Esophagus squamous epithelium (tissue), 5 donors: Measurements from ENCODE around the gene TRIM33. TPM values are rescaled to one million over a fixed set of nuclear protein-coding genes. Genes with fewer than 3 reads are reported as not detected.
"Not testable (repeated sequence)": the region's sequence is repeated elsewhere in the genome, so short reads cannot be mapped to it uniquely, and the experiment has no call there.

Experiments
- DNase-seq: peaks from one replicate; lab custom pipeline; 2025; lab: John Stamatoyannopoulos, UW
- H3K27ac ChIP-seq, 4 donors: fragments of 200-600 bp; sonication (generic); one replicate each; pipeline ENCODE4 v1.5.1; 2016 to 2019; ENCODE audit warnings: mild to moderate bottlenecking in 1 of 4
- H3K27me3 ChIP-seq, 4 donors: fragments of 200-600 bp; sonication (generic); 1 replicate in 3 of 4; 2 replicates in 1 of 4; pipeline versions ENCODE4 v1.5.1 to v1.6.0; 2017 to 2021; ENCODE audit warnings: antibody characterized with exemption in 1 of 4
- H3K36me3 ChIP-seq, 3 donors: fragments of 200-600 bp; sonication (generic); one replicate each; pipeline ENCODE4 v1.5.1; 2016 to 2019
- H3K4me1 ChIP-seq, 3 donors: fragments of 200-600 bp; sonication (generic); one replicate each; pipeline ENCODE4 v1.5.1; 2017 to 2019
- H3K4me3 ChIP-seq, 4 donors: fragments of 200-600 bp; sonication (generic); 1 replicate in 3 of 4; 2 replicates in 1 of 4; pipeline ENCODE4 v1.5.1; 2016 to 2019; ENCODE audit warnings: mild to moderate bottlenecking in 2 of 4, moderate library complexity in 1 of 4
- H3K9me3 ChIP-seq, 3 donors: fragments of 200-600 bp; sonication (generic); one replicate each; pipeline ENCODE4 v1.5.1; 2016 to 2019
- CTCF ChIP-seq, 6 experiments: fragments of 450-650 bp in 4 of 6; fragments of 200-600 bp in 2 of 6; sonication (generic) in 2 of 6; IDR thresholded peaks; one replicate each; pipeline ENCODE4 v1.5.1; 2016 to 2019; ENCODE audit warnings: antibody characterized with exemption in 6 of 6, mild to moderate bottlenecking in 4 of 6, moderate library complexity in 4 of 6
- POLR2A ChIP-seq, 4 donors: fragments of 450-650 bp; IDR thresholded peaks; one replicate each; pipeline ENCODE4 v1.6.1; 2017; ENCODE audit warnings: antibody characterized with exemption in 4 of 4, mild to moderate bottlenecking in 4 of 4, moderate library complexity in 3 of 4
- WGBS, 2 donors: methylation state at CpG; one replicate each; pipeline ENCODE4 v1.1.5; 2018; 5-methylcytosine and 5-hydroxymethylcytosine counted together
- intact Hi-C: fragments of 100-400 bp; cut with DNase I; formaldehyde crosslinking; loops from one replicate; pipeline ENCODE4 v1.15.0; 2022
- total RNA-seq, 4 donors: library from RNA; depleted of rRNA; stranded (reverse); fragments of >200 nt; gene quantifications; one replicate each; pipeline ENCODE4 v1.1.0, GENCODE V29; 2016
- donor health status: DM: yes; HTN: yes; CAD: no.

The TRIM33 gene
- total RNA-seq, 4 donors from 2014 or later = 19.1 to 38.7 (median 25.4) TPM

- peaks cover 0 to 60% (median 2%) of the 10 kb centered on the region in 3 donors for H3K36me3 ChIP-seq
- H3K27ac ChIP-seq = no peak overlapping the region
- no peaks in the 10 kb centered on the region for H3K4me1 ChIP-seq
- TF ChIP-seq CTCF (IDR thresholded peaks at IDR 0.05) = no peak
- TF ChIP-seq POLR2A (IDR thresholded peaks at IDR 0.05) = no peak
- intact Hi-C loops = no loop called here
- no peak overlapping the region for H3K4me3 ChIP-seq
- H3K9me3 ChIP-seq = no peaks in the 10 kb centered on the region
- DNase-seq = no peak
- no peaks in the 10 kb centered on the region for H3K27me3 ChIP-seq
- 64 to 80% methylated on average over 1 of the region's 1 CpG for WGBS, 2 donors
Measured at GRCh38 chr1:114431026-114431425, 80.0 kb downstream of the TRIM33 start.

- peak in 4 of 6 experiments; percentile 26 to 48 (median 36) for TF ChIP-seq CTCF (IDR thresholded peaks at IDR 0.05)
- TF ChIP-seq POLR2A (IDR thresholded peaks at IDR 0.05) = no peak
- intact Hi-C loops = no loop called here
- Histone ChIP-seq H3K4me1 (no peaks in the 10 kb centered on the region), H3K27ac (no peak overlapping the region), H3K36me3 (peaks cover 0 to 82% (median 4%) of the 10 kb centered on the region in 3 donors), H3K4me3 (no peak overlapping the region), H3K27me3 (no peaks in the 10 kb centered on the region), H3K9me3 (no peaks in the 10 kb centered on the region)
- WGBS, 2 donors = 50 to 66% methylated on average over 1 of the region's 1 CpG
- DNase-seq = no peak
Measured at GRCh38 chr1:114428083-114428754, 82.8 kb downstream of the TRIM33 start.

- no peaks in the 10 kb centered on the region for H3K9me3 ChIP-seq
- TF ChIP-seq POLR2A (IDR thresholded peaks at IDR 0.05) (no peak), CTCF (IDR thresholded peaks at IDR 0.05) (no peak)
- H3K4me1 ChIP-seq = no peaks in the 10 kb centered on the region
- no peak overlapping the region for H3K27ac ChIP-seq
- intact Hi-C loops = no loop called here
- DNase-seq = no peak
- no peak overlapping the region for H3K4me3 ChIP-seq
- no peaks in the 10 kb centered on the region for H3K27me3 ChIP-seq
- H3K36me3 ChIP-seq = peaks cover 0 to 80% (median 4%) of the 10 kb centered on the region in 3 donors
- WGBS, 2 donors = 86 to 89% methylated on average over 3 of the region's 3 CpGs
Measured at GRCh38 chr1:114427612-114428011, 83.4 kb downstream of the TRIM33 start.

GRCh38 chr1:114423455-114423854 lies 87.5 kb downstream of the TRIM33 start:
- H3K36me3 ChIP-seq = peaks cover 0 to 92% (median 4%) of the 10 kb centered on the region in 3 donors
- WGBS, 2 donors = 94% methylated on average over 7 of the region's 7 CpGs
- TF ChIP-seq POLR2A (IDR thresholded peaks at IDR 0.05) (no peak), CTCF (IDR thresholded peaks at IDR 0.05) (no peak)
- H3K9me3 ChIP-seq = no peaks in the 10 kb centered on the region
- no peaks in the 10 kb centered on the region for H3K27me3 ChIP-seq
- no peak overlapping the region for H3K4me3 ChIP-seq
- no peaks in the 10 kb centered on the region for H3K4me1 ChIP-seq
- no peak for DNase-seq
- no peak overlapping the region for H3K27ac ChIP-seq
- intact Hi-C loops = no loop called here

- H3K27ac ChIP-seq, H3K4me1 ChIP-seq, H3K9me3 ChIP-seq, intact Hi-C loops, H3K27me3 ChIP-seq, DNase-seq, H3K4me3 ChIP-seq: not testable (repeated sequence)
- WGBS, 2 donors = 96 to 98% methylated on average over 7 of the region's 7 CpGs
- peaks cover 0 to 97% (median 5%) of the 10 kb centered on the region in 3 donors for H3K36me3 ChIP-seq
Measured at GRCh38 chr1:114418948-114419347, 92.1 kb downstream of the TRIM33 start.
